Liver (tissue), 3 donors: ENCODE data around the gene ZNF311.

Source experiments
- CTCF ChIP-seq: fragments of 150-350 bp; IDR thresholded peaks from 2 replicates; pipeline ENCODE4 v1.5.1; 2017; ENCODE audit warnings: improper control_type of control experiment, low read depth, low read length; ENCODE audit not compliant: missing input control
- FOXA1 ChIP-seq: IDR thresholded peaks from 2 replicates; pipeline ENCODE4 v1.6.1; 2016; ENCODE audit warnings: antibody characterized with exemption
- RAD21 ChIP-seq, 2 donors: IDR thresholded peaks; 2 replicates each; pipeline ENCODE4 v1.6.1; 2016; ENCODE audit warnings: antibody characterized with exemption in 2 of 2, mild to moderate bottlenecking in 2 of 2
- TAF1 ChIP-seq: conservative IDR thresholded peaks from 2 replicates; pipeline ENCODE4 v1.6.1; 2016; ENCODE audit warnings: antibody characterized with exemption, mild to moderate bottlenecking
- YY1 ChIP-seq: IDR thresholded peaks from 2 replicates; pipeline ENCODE4 v1.6.1; 2016; ENCODE audit warnings: antibody characterized with exemption, mild to moderate bottlenecking
- TF ChIP-seq, protein P1 (sequence below): IDR thresholded peaks from 2 replicates; pipeline ENCODE4 v1.6.1; 2016; ENCODE audit warnings: antibody characterized with exemption
- donor health status: healthy.
- donor health status: healthy.

DNA sequence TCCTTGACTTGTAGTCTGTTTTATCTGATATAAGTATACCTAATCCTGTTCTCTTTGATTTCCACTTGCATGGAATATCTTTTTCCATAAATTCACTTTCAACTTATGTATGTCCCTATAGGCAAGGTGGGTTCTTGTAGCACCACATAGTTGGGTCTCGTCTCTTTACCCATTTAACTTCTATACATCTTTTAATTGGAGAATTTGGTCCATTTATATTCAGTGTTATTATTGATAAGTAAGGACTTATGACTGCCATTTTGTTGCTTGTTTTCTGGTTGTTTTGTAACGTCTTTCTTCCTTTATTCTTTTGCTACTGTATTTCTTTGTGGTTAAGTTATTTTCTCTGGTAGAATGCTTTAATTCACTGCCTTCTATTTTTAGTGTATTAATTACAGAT is 14.5 kb upstream of the ZNF311 start:
- no peak for TF ChIP-seq CTCF
- TF ChIP-seq, protein P1, sequence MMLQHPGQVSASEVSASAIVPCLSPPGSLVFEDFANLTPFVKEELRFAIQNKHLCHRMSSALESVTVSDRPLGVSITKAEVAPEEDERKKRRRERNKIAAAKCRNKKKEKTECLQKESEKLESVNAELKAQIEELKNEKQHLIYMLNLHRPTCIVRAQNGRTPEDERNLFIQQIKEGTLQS, result no peak
- no peak for TF ChIP-seq RAD21 (IDR thresholded peaks at IDR 0.05)
- no peak for TF ChIP-seq YY1
- no peak for TF ChIP-seq TAF1
- TF ChIP-seq FOXA1, result no peak
